HEK293T (cell line): ENCODE measurements around the gene TM4SF5.

Source experiments
- CTCF ChIA-PET: fragments of 350-600 bp; formaldehyde crosslinking; extraction: SDS; loops from one replicate; lab custom pipeline; 2021; ENCODE audit warnings: antibody characterized with exemption, inconsistent platforms; lab: Yijun Ruan, JAX
- POLR2A ChIA-PET: fragments of 350-600 bp; formaldehyde crosslinking; extraction: SDS; loops from one replicate; lab custom pipeline; 2020; ENCODE audit warnings: antibody characterized with exemption, inconsistent platforms; lab: Yijun Ruan, JAX
- DNase-seq: peaks from one replicate; pipeline ENCODE4 v3.0.0; 2012; ENCODE audit warnings: mixed read lengths; ENCODE audit errors: extremely low spot score
- ARNT ChIP-seq: fragments of 450-650 bp; IDR thresholded peaks from 2 replicates; pipeline ENCODE4 v1.6.1; 2017; ENCODE audit warnings: mild to moderate bottlenecking
- BHLHE40 ChIP-seq: fragments of 450-650 bp; IDR thresholded peaks from 2 replicates; pipeline ENCODE4 v1.6.1; 2016; ENCODE audit warnings: mild to moderate bottlenecking, moderate library complexity, borderline replicate concordance
- CTBP1 ChIP-seq: fragments of 450-650 bp; IDR thresholded peaks from 2 replicates; pipeline ENCODE4 v1.6.1; 2016; ENCODE audit warnings: borderline replicate concordance
- ELF4 ChIP-seq: fragments of 450-650 bp; IDR thresholded peaks from 2 replicates; pipeline ENCODE4 v1.6.1; 2017; ENCODE audit warnings: antibody characterized with exemption
- FOXA1 ChIP-seq: fragments of 450-650 bp; IDR thresholded peaks from 2 replicates; pipeline ENCODE4 v1.6.1; 2016; ENCODE audit warnings: mild to moderate bottlenecking
- FOXK2 ChIP-seq: fragments of 450-650 bp; IDR thresholded peaks from 2 replicates; pipeline ENCODE4 v1.6.1; 2016; ENCODE audit warnings: mild to moderate bottlenecking
- FOXM1 ChIP-seq: fragments of 450-650 bp; IDR thresholded peaks from 2 replicates; pipeline ENCODE4 v1.6.1; 2017; ENCODE audit warnings: mild to moderate bottlenecking, borderline replicate concordance
- HDGF ChIP-seq: fragments of 450-650 bp; IDR thresholded peaks from 2 replicates; pipeline ENCODE4 v1.6.1; 2017; ENCODE audit warnings: antibody characterized with exemption, borderline replicate concordance
- L3MBTL2 ChIP-seq: fragments of 450-650 bp; conservative IDR thresholded peaks from 2 replicates; pipeline ENCODE4 v1.6.1; 2016; ENCODE audit warnings: mild to moderate bottlenecking
- LEF1 ChIP-seq: fragments of 450-650 bp; IDR thresholded peaks from 2 replicates; pipeline ENCODE4 v1.6.1; 2017; ENCODE audit warnings: mild to moderate bottlenecking, borderline replicate concordance
- NFRKB ChIP-seq: fragments of 450-650 bp; IDR thresholded peaks from 2 replicates; pipeline ENCODE4 v1.6.1; 2016; ENCODE audit warnings: mild to moderate bottlenecking, moderate library complexity
- PKNOX1 ChIP-seq: fragments of 450-650 bp; IDR thresholded peaks from 2 replicates; pipeline ENCODE4 v1.6.1; 2016
- SP1 ChIP-seq: fragments of 450-650 bp; IDR thresholded peaks from 2 replicates; pipeline ENCODE4 v1.6.1; 2017
- SUZ12 ChIP-seq: fragments of 450-650 bp; IDR thresholded peaks from 2 replicates; pipeline ENCODE4 v1.6.1; 2016; ENCODE audit warnings: mild to moderate bottlenecking
- TARDBP ChIP-seq: fragments of 450-650 bp; IDR thresholded peaks from 2 replicates; pipeline ENCODE4 v1.6.1; 2016
- ZNF384 ChIP-seq: fragments of 450-650 bp; IDR thresholded peaks from 2 replicates; pipeline ENCODE4 v1.6.1; 2016

The TM4SF5 gene

GRCh38 chr17:4789951-4790704 is 18.4 kb downstream of the TM4SF5 start:
- POLR2A ChIA-PET: interaction anchor here (0.6 to 2.9 kb wide), 30 partner anchors 9 to 177 kb away, joined by 3 to 20 read pairs (median 5); partner anchors contain the start of genes ARRB2, CHRNE, CXCL16 and MED11
- CTCF ChIA-PET: interaction anchor here (0.6 to 1.7 kb wide), 13 partner anchors 10 to 133 kb away, joined by 3 to 8 read pairs (median 4); partner anchors contain the start of gene PLD2
- TF ChIP-seq TARDBP (no peak), SP1 (no peak), L3MBTL2 (peak; percentile 80), HDGF (no peak), FOXA1 (no peak)
- DNase-seq: peak; percentile 83

- ChIA-PET POLR2A (interaction anchor here (0.6 to 2.9 kb wide), 27 partner anchors 8 to 176 kb away, joined by 3 to 20 read pairs (median 5); partner anchors contain the start of genes ARRB2, CHRNE, CXCL16 and MED11), CTCF (interaction anchor here (0.6 to 1.7 kb wide), 10 partner anchors 11 to 132 kb away, joined by 3 to 8 read pairs (median 4); partner anchors contain the start of gene PLD2)
- TF ChIP-seq NFRKB (no peak), CTBP1 (no peak), PKNOX1 (no peak), HDGF (no peak), SP1 (no peak), BHLHE40 (no peak), ZNF384 (no peak), TARDBP (no peak)
- no peak for DNase-seq
Observed at GRCh38 chr17:4790705-4791088, 19.0 kb downstream of the TM4SF5 start.

- CTCF ChIA-PET: no interaction called here
- no peak for DNase-seq
- POLR2A ChIA-PET: no interaction called here
- TF ChIP-seq ARNT (no peak), FOXA1 (no peak), BHLHE40 (no peak), PKNOX1 (no peak), NFRKB (no peak), HDGF (no peak), SUZ12 (no peak), FOXM1 (no peak), L3MBTL2 (no peak)
Observed at GRCh38 chr17:4795168-4795567, 23.5 kb downstream of the TM4SF5 start.

- TF ChIP-seq FOXK2 (no peak), CTBP1 (no peak), LEF1 (no peak), SP1 (no peak), ZNF384 (no peak), FOXM1 (no peak), L3MBTL2 (no peak), PKNOX1 (no peak), NFRKB (no peak), TARDBP (no peak), FOXA1 (no peak), ELF4 (no peak), ARNT (no peak), SUZ12 (no peak), HDGF (no peak), BHLHE40 (no peak)
- peak; percentile 59 for DNase-seq
- ChIA-PET POLR2A (interaction anchor here (0.6 to 2.7 kb wide), 12 partner anchors 8 to 143 kb away, joined by 3 to 19 read pairs (median 3); partner anchors contain the start of genes ARRB2, MED11, PLD2 and RNF167), CTCF (no interaction called here)
Observed at GRCh38 chr17:4796552-4796920, 24.9 kb downstream of the TM4SF5 start.

- TF ChIP-seq BHLHE40 (no peak), ARNT (no peak), LEF1 (no peak)
- no peak for DNase-seq
- CTCF ChIA-PET: no interaction called here
- POLR2A ChIA-PET: interaction anchor here (1.2 kb wide), 1 partner anchor 11 kb away, joined by 5 read pairs; no protein-coding TSS in a partner anchor
Observed at GRCh38 chr17:4800462-4801196, 28.9 kb downstream of the TM4SF5 start.

GRCh38 chr17:4802228-4802627 is 30.5 kb downstream of the TM4SF5 start, which contains the start of gene C17orf114:
C17orf114 (minus strand) TSS chr17:4802328.
- TF ChIP-seq SUZ12 (no peak), ARNT (no peak), L3MBTL2 (no peak), FOXM1 (no peak)
- POLR2A ChIA-PET: no interaction called here
- DNase-seq: no peak
- CTCF ChIA-PET: no interaction called here
